IgD-negative memory B cell (primary cell): ENCODE results near the gene KIF3B. TPM values are rescaled to one million over a fixed set of nuclear protein-coding genes. Genes with fewer than 3 reads are reported as not detected.

Experiments
- H3K27ac Mint-ChIP-seq, 3 donors: one replicate each; pipeline ENCODE4 v1.8.0; 2020 to 2022; ENCODE audit warnings: mild to moderate bottlenecking in 3 of 3, mixed read lengths in 3 of 3, moderate library complexity in 1 of 3
- H3K27me3 Mint-ChIP-seq: one replicate; pipeline ENCODE4 v1.8.0; 2021; ENCODE audit warnings: mixed read lengths
- H3K36me3 Mint-ChIP-seq: one replicate; pipeline ENCODE4 v1.8.0; 2020; ENCODE audit warnings: mild to moderate bottlenecking, mixed read lengths
- H3K4me1 Mint-ChIP-seq, 3 donors: one replicate each; pipeline ENCODE4 v1.8.0; 2020 to 2022; ENCODE audit warnings: mixed read lengths in 3 of 3, mild to moderate bottlenecking in 1 of 3
- H3K4me3 Mint-ChIP-seq, 4 donors: one replicate each; pipeline ENCODE4 v1.8.0; 2020 to 2022; ENCODE audit warnings: mild to moderate bottlenecking in 4 of 4, mixed read lengths in 4 of 4, moderate library complexity in 3 of 4
- H3K9me3 Mint-ChIP-seq, 3 donors: one replicate each; pipeline ENCODE4 v1.8.0; 2020 to 2021; ENCODE audit warnings: mixed read lengths in 3 of 3, mild to moderate bottlenecking in 1 of 3
- polyA plus RNA-seq: library from polyadenylated mRNA; unstranded; fragments of 300-500 nt; fragmentation: Illumina TruSeq; gene quantifications from one replicate; pipeline ENCODE4 v1.2.3, GENCODE V29; 2021

The KIF3B gene
- polyA plus RNA-seq, 1 donor from 2014 or later = 6.9 TPM

- H3K4me1 Mint-ChIP-seq = peaks cover 54 to 59% (median 54%) of the 10 kb centered on the region in 3 donors
- peak within 1 kb of the TSS; percentile 96 to 99 (median 98) for H3K4me3 Mint-ChIP-seq
- H3K36me3 Mint-ChIP-seq = no peaks in the 10 kb centered on the region
- no peaks in the 10 kb centered on the region for H3K27me3 Mint-ChIP-seq
- H3K9me3 Mint-ChIP-seq = no peaks in the 10 kb centered on the region
- peak within 1 kb of the TSS; percentile 98 to 100 (median 99) for H3K27ac Mint-ChIP-seq
These were observed 80.6 kb downstream of the KIF3B start, which contains the start of gene ASXL1 for GRCh38 chr20:32357869-32358631. ASXL1 (plus strand) TSS chr20:32358331; CDS start chr20:32358776, 445 bp downstream.

GRCh38 chr20:32358632-32358882, 81.1 kb downstream of the KIF3B start:
- Mint-ChIP-seq H3K4me1 (peaks cover 59 to 64% (median 59%) of the 10 kb centered on the region in 3 donors), H3K27ac (peak overlapping the region in 2 of 3 donors; percentile 98 to 100), H3K36me3 (no peaks in the 10 kb centered on the region), H3K9me3 (no peaks in the 10 kb centered on the region), H3K27me3 (no peaks in the 10 kb centered on the region), H3K4me3 (peak overlapping the region in 3 of 4 donors; percentile 93 to 99 (median 95))

DNA sequence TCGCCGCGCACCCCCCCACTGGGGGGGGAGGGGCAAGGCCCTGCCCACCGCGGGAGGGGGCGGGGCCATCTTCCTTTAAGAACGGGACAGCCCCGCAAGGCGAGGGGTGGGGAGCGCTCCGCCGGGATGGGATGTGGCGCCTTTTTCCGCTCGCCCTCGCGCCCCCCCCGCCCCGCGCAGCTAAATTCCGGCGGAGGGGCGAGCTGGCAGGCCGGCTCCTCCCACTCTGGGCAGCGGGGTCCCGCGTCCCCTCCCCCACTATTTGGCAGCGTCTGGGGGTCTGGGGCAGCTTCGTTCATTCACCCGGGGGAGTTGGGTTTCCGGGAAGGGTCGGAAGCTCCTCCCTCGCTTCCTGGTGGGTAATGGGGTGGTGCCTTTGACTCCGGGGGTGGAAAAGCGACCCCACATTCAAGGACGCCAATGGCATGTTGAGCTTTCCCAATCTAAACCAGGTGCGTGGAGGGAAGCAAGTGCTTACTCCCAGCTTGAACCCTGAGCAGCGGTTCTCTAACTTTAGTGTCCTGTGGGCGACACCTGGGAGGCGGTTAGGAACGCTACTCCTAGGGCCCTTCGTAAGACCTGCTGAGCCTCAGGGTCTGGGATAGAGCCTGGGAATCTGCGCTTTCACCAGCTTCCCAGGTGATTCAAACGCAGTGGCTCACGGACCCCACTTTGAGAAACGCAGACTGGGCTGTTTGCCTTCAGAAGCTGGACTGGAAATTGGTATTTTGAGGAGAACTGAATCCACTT, 81.6 kb downstream of the KIF3B start:
- H3K4me1 Mint-ChIP-seq = peaks cover 62 to 68% (median 63%) of the 10 kb centered on the region in 3 donors

GRCh38 chr20:32359633-32360332, 82.3 kb downstream of the KIF3B start:
- no peaks in the 10 kb centered on the region for H3K36me3 Mint-ChIP-seq
- peak overlapping the region; percentile 93 to 95 (median 94) for H3K4me3 Mint-ChIP-seq
- H3K4me1 Mint-ChIP-seq = peaks cover 59 to 67% (median 65%) of the 10 kb centered on the region in 3 donors
- no peaks in the 10 kb centered on the region for H3K27me3 Mint-ChIP-seq
- H3K27ac Mint-ChIP-seq = peak overlapping the region; percentile 94 to 98 (median 95)
- no peaks in the 10 kb centered on the region for H3K9me3 Mint-ChIP-seq

More for the DNA sequence above, 81.6 kb downstream of the KIF3B start:
- no peaks in the 10 kb centered on the region for H3K36me3 Mint-ChIP-seq
- H3K9me3 Mint-ChIP-seq = no peaks in the 10 kb centered on the region
- no peaks in the 10 kb centered on the region for H3K27me3 Mint-ChIP-seq
- H3K4me3 Mint-ChIP-seq = peak overlapping the region; percentile 93 to 95 (median 94)
- peak overlapping the region; percentile 94 to 98 (median 95) for H3K27ac Mint-ChIP-seq

DNA sequence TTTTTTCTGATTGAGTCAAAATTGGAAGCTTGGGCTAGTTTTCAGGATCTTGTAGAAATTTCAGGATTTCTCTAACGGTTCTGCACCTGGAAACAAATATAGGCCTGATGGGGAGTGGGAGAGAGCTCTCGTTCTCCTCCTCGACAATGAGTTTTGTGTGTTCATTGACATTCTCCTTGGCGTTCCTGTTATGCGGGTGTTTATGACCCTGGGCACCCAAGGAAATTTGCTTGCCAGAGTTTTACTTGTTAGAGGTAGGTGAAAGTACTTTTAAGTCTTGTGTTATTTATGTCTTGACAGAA, 82.8 kb downstream of the KIF3B start:
- H3K4me1 Mint-ChIP-seq = peaks cover 59 to 67% (median 65%) of the 10 kb centered on the region in 3 donors
- no peaks in the 10 kb centered on the region for H3K9me3 Mint-ChIP-seq
- peak overlapping the region; percentile 93 to 95 (median 94) for H3K4me3 Mint-ChIP-seq
- no peaks in the 10 kb centered on the region for H3K36me3 Mint-ChIP-seq
- H3K27me3 Mint-ChIP-seq = no peaks in the 10 kb centered on the region
- peak overlapping the region; percentile 94 to 98 (median 95) for H3K27ac Mint-ChIP-seq

DNA sequence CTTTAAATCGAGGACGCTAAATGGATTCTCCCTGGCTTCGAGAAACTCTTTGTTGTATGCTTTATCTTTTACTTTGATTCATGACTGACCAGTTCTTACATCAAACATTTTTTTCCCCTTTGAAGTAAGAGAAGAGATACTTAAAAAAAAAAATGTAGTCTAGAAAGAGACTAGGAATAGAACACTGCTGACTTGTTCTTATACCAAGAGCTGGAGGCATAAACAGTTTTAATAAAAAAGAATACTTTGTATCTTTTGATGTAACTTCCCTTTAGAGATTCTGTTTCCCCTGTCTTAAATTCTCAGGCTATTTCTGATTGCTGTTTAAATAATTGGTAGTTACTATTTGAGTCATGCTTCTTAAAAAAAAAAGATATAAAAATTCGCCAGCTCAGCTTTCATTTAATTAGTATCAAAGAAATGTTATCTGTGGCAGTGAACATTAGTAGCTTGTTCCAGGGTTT, 85.5 kb downstream of the KIF3B start:
- Mint-ChIP-seq H3K27me3 (no peaks in the 10 kb centered on the region), H3K27ac (peak overlapping the region; percentile 69 to 94 (median 89)), H3K4me3 (peak overlapping the region; percentile 93 to 95 (median 94)), H3K9me3 (no peaks in the 10 kb centered on the region), H3K36me3 (no peaks in the 10 kb centered on the region), H3K4me1 (peaks cover 64 to 75% (median 74%) of the 10 kb centered on the region in 3 donors)

DNA sequence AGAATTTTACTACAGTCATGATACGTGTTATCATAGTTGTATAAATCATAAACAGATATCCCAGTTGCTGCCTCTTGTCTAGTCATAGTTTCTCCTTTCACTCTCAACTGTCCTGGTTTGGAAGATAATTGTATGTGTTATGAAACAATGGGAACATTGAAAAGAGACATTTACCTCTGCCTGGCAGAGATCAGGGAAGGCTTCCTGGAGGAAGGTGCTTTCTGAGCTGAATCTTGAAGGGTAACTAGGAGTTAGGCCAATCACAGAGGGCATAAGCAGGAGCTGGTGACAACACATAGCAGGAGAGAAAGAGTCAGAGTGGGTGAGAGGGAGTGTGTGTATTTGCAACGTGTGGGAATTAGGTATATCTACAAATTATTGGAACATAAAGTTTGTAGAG, 86.0 kb downstream of the KIF3B start:
- H3K9me3 Mint-ChIP-seq = no peaks in the 10 kb centered on the region
- H3K36me3 Mint-ChIP-seq = no peaks in the 10 kb centered on the region
- peak overlapping the region; percentile 69 to 94 (median 89) for H3K27ac Mint-ChIP-seq
- no peaks in the 10 kb centered on the region for H3K27me3 Mint-ChIP-seq
- peak overlapping the region; percentile 8 to 95 (median 91) for H3K4me3 Mint-ChIP-seq
- peaks cover 66 to 80% (median 79%) of the 10 kb centered on the region in 3 donors for H3K4me1 Mint-ChIP-seq

GRCh38 chr20:32364554-32365208, 87.2 kb downstream of the KIF3B start:
- Mint-ChIP-seq H3K27ac (peak overlapping the region; percentile 33 to 68 (median 63)), H3K4me3 (peak overlapping the region; percentile 3 to 75 (median 4)), H3K27me3 (no peaks in the 10 kb centered on the region)

DNA sequence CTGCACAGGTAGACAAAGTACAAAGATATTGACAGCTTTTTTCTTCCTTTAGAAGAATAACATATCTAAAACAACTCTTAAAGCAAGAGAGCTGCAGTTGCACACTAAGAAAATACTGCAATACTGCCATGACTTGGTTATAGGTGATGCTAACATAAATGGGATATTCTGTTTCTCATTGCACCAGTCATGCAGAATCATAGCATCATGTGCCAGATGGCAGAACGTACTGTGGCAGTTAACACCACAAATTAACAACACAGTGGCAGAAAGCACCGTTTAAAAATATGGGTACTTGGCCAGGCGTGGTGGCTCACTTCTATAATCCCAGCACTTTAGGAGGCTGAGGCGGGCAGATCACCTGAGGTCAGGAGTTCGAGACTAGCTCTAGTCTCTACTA, 88.1 kb downstream of the KIF3B start:
- Mint-ChIP-seq H3K4me3 (peak overlapping the region in 2 of 4 donors; percentile 6 to 75), H3K9me3 (no peaks in the 10 kb centered on the region), H3K4me1 (peaks cover 58 to 76% (median 72%) of the 10 kb centered on the region in 3 donors), H3K27ac (peak overlapping the region; percentile 0 to 68 (median 33)), H3K27me3 (no peaks in the 10 kb centered on the region), H3K36me3 (no peaks in the 10 kb centered on the region)

More at GRCh38 chr20:32364554-32365208, 87.2 kb downstream of the KIF3B start:
- Mint-ChIP-seq H3K9me3 (no peaks in the 10 kb centered on the region), H3K36me3 (no peaks in the 10 kb centered on the region), H3K4me1 (peaks cover 67 to 85% (median 81%) of the 10 kb centered on the region in 3 donors)

DNA sequence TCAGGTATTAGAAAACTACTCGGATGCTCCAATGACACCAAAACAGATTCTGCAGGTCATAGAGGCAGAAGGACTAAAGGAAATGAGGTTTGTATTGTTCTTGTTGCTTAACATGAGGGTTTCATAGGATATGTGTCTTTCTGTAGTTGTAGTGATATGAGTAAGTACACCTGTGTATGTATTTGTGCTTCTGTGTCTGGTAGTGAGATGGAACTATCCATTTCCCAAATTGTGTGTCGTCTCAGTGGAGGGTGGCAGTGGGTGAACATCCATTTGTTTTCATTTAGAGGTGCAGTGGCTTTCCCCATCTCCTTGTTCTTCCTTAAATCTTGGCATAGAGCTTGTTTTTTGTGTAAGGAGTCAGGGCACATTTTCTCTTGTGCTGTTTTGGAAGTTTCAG, 88.9 kb downstream of the KIF3B start:
- no peaks in the 10 kb centered on the region for H3K36me3 Mint-ChIP-seq
- peak overlapping the region in 3 of 4 donors; percentile 1 to 41 (median 30) for H3K4me3 Mint-ChIP-seq
- H3K9me3 Mint-ChIP-seq = no peaks in the 10 kb centered on the region

GRCh38 chr20:32368323-32368722, 90.9 kb downstream of the KIF3B start:
- Mint-ChIP-seq H3K27me3 (no peaks in the 10 kb centered on the region), H3K4me3 (peak overlapping the region in 1 of 4 donors; percentile 83), H3K4me1 (peaks cover 47 to 59% (median 51%) of the 10 kb centered on the region in 3 donors), H3K36me3 (no peaks in the 10 kb centered on the region), H3K27ac (peak overlapping the region in 2 of 3 donors; percentile 72 to 75), H3K9me3 (no peaks in the 10 kb centered on the region)

More for the DNA sequence above, 88.9 kb downstream of the KIF3B start:
- peaks cover 56 to 71% (median 67%) of the 10 kb centered on the region in 3 donors for H3K4me1 Mint-ChIP-seq
- no peaks in the 10 kb centered on the region for H3K27me3 Mint-ChIP-seq
- H3K27ac Mint-ChIP-seq = peak overlapping the region; percentile 18 to 68 (median 33)

GRCh38 chr20:32368925-32369324, 91.5 kb downstream of the KIF3B start:
- Mint-ChIP-seq H3K27me3 (no peaks in the 10 kb centered on the region), H3K9me3 (no peaks in the 10 kb centered on the region), H3K27ac (peak overlapping the region; percentile 27 to 88 (median 72)), H3K4me3 (peak overlapping the region in 3 of 4 donors; percentile 3 to 74 (median 31)), H3K4me1 (peaks cover 42 to 53% (median 45%) of the 10 kb centered on the region in 3 donors), H3K36me3 (no peaks in the 10 kb centered on the region)

- H3K27me3 Mint-ChIP-seq = no peaks in the 10 kb centered on the region
- H3K9me3 Mint-ChIP-seq = no peaks in the 10 kb centered on the region
- peaks cover 27 to 38% (median 29%) of the 10 kb centered on the region in 3 donors for H3K4me1 Mint-ChIP-seq
- peaks cover under 1% of the 10 kb centered on the region for H3K36me3 Mint-ChIP-seq
- no peak overlapping the region for H3K4me3 Mint-ChIP-seq
- no peak overlapping the region for H3K27ac Mint-ChIP-seq
These were observed 93.4 kb downstream of the KIF3B start for GRCh38 chr20:32370897-32371296.

- peaks cover 0 to 3% (median 0%) of the 10 kb centered on the region in 3 donors for H3K4me1 Mint-ChIP-seq
- peak overlapping the region in 1 of 3 donors; percentile 22 for H3K27ac Mint-ChIP-seq
- no peaks in the 10 kb centered on the region for H3K9me3 Mint-ChIP-seq
- peaks cover 1% of the 10 kb centered on the region for H3K36me3 Mint-ChIP-seq
- no peaks in the 10 kb centered on the region for H3K27me3 Mint-ChIP-seq
- H3K4me3 Mint-ChIP-seq = no peak overlapping the region
These were observed 101.0 kb downstream of the KIF3B start for GRCh38 chr20:32378461-32378860.
